HEK293 (cell line): ENCODE data around the gene SOX18.

Experiments used
- CTCF ChIA-PET: fragments of 350-600 bp; formaldehyde crosslinking; extraction: SDS; loops from one replicate; lab custom pipeline; 2021; ENCODE audit warnings: antibody characterized with exemption; lab: Yijun Ruan, JAX
- POLR2A ChIA-PET: fragments of 300-600 bp; formaldehyde crosslinking; extraction: SDS; loops from one replicate; lab custom pipeline; 2020; ENCODE audit warnings: antibody characterized with exemption, inconsistent platforms; lab: Yijun Ruan, JAX
- H3K27ac ChIP-seq: fragments of 200-500 bp; sonication (Bioruptor generic); 2 replicates; pipeline ENCODE4 v1.5.1; 2014; ENCODE audit warnings: low read depth, low read length, control low read depth, inconsistent platforms; ENCODE audit errors: extremely low read depth
- H3K36me3 ChIP-seq, 2 experiments: fragments of 200-500 bp in 1 of 2; sonication (Bioruptor generic) in 1 of 2; 1 replicate in 1 of 2; 2 replicates in 1 of 2; pipeline ENCODE4 v1.5.1; 2014 to 2017; ENCODE audit warnings: inconsistent platforms in 2 of 2, low read length in 2 of 2; ENCODE audit not compliant: control insufficient read depth in 2 of 2, insufficient read depth in 1 of 2
- H3K4me1 ChIP-seq: fragments of 200-500 bp; sonication (Bioruptor generic); 2 replicates; pipeline ENCODE4 v1.5.1; 2014; ENCODE audit warnings: mild to moderate bottlenecking, low read length, inconsistent platforms; ENCODE audit not compliant: control insufficient read depth, insufficient read depth
- H3K4me3 ChIP-seq: 2 replicates; pipeline ENCODE4 v1.5.1; 2011; ENCODE audit warnings: low read depth, mild to moderate bottlenecking, control low read depth, low read length, moderate library complexity
- H3K9me3 ChIP-seq: fragments of 200-500 bp; sonication (Bioruptor generic); 2 replicates; pipeline ENCODE4 v1.5.1; 2014; ENCODE audit warnings: low read depth, low read length, inconsistent platforms; ENCODE audit not compliant: control insufficient read depth, insufficient read depth
- GLIS2 ChIP-seq: fragments of 450-650 bp; formaldehyde crosslinking; IDR thresholded peaks from 2 replicates; pipeline ENCODE4 v1.5.1; 2016; ENCODE audit warnings: missing biosample characterization, missing genetic modification characterization
- HOXC10 ChIP-seq: sonication (generic); formaldehyde crosslinking; IDR thresholded peaks from 2 replicates; pipeline ENCODE4 v1.8.1; 2023; ENCODE audit warnings: mild to moderate bottlenecking, missing genetic modification reagents
- KLF16 ChIP-seq: fragments of 450-650 bp; formaldehyde crosslinking; IDR thresholded peaks from 2 replicates; pipeline ENCODE4 v1.5.1; 2017; ENCODE audit warnings: missing biosample characterization, missing genetic modification characterization
- REPIN1 ChIP-seq: fragments of 450-650 bp; formaldehyde crosslinking; IDR thresholded peaks from 2 replicates; pipeline ENCODE4 v1.5.1; 2017; ENCODE audit warnings: missing biosample characterization, missing genetic modification characterization, low read depth
- SCRT2 ChIP-seq: fragments of 450-650 bp; formaldehyde crosslinking; IDR thresholded peaks from 2 replicates; pipeline ENCODE4 v1.5.1; 2016; ENCODE audit warnings: missing biosample characterization, missing genetic modification characterization
- ZNF10 ChIP-seq: fragments of 450-650 bp; formaldehyde crosslinking; IDR thresholded peaks from 2 replicates; pipeline ENCODE4 v1.5.1; 2017; ENCODE audit warnings: missing biosample characterization, missing genetic modification characterization
- ZNF132 ChIP-seq: fragments of 450-650 bp; formaldehyde crosslinking; IDR thresholded peaks from 2 replicates; pipeline ENCODE4 v1.5.1; 2017; ENCODE audit warnings: missing biosample characterization, missing genetic modification characterization, borderline replicate concordance
- ZNF146 ChIP-seq: fragments of 450-650 bp; formaldehyde crosslinking; IDR thresholded peaks from 2 replicates; pipeline ENCODE4 v1.5.1; 2016; ENCODE audit warnings: missing biosample characterization, missing genetic modification characterization
- ZNF18 ChIP-seq: fragments of 450-650 bp; formaldehyde crosslinking; IDR thresholded peaks from 2 replicates; pipeline ENCODE4 v1.5.1; 2016; ENCODE audit warnings: missing biosample characterization, missing genetic modification characterization
- ZNF37A ChIP-seq: fragments of 450-650 bp; IDR thresholded peaks from 2 replicates; pipeline ENCODE4 v1.5.1; 2018; ENCODE audit warnings: missing biosample characterization, missing genetic modification characterization
- ZNF423 ChIP-seq: fragments of 450-650 bp; formaldehyde crosslinking; IDR thresholded peaks from 2 replicates; pipeline ENCODE4 v1.5.1; 2016; ENCODE audit warnings: missing biosample characterization, missing genetic modification characterization
- ZNF623 ChIP-seq: fragments of 450-650 bp; formaldehyde crosslinking; IDR thresholded peaks from 2 replicates; pipeline ENCODE4 v1.5.1; 2016; ENCODE audit warnings: missing biosample characterization, missing genetic modification characterization
- ZNF704 ChIP-seq: fragments of 450-650 bp; formaldehyde crosslinking; IDR thresholded peaks from 2 replicates; pipeline ENCODE4 v1.5.1; 2016; ENCODE audit warnings: missing biosample characterization, missing genetic modification characterization
- ZNF777 ChIP-seq: fragments of 450-650 bp; formaldehyde crosslinking; IDR thresholded peaks from 2 replicates; pipeline ENCODE4 v1.5.1; 2017; ENCODE audit warnings: missing biosample characterization, missing genetic modification characterization, borderline replicate concordance

The SOX18 gene

GRCh38 chr20:64072498-64073063 lies 23.1 kb upstream of the SOX18 start:
- no peak overlapping the region for H3K27ac ChIP-seq
- TF ChIP-seq ZNF423 (tag by site-specific recombination), result no peak
- TF ChIP-seq ZNF146, result no peak
- no peak for TF ChIP-seq ZNF132
- TF ChIP-seq ZNF704, result no peak
- no peak for TF ChIP-seq REPIN1 (tag by site-specific recombination)
- TF ChIP-seq SCRT2, result no peak
- ChIA-PET POLR2A (no interaction called here), CTCF (no interaction called here)
- no peaks in the 10 kb centered on the region for H3K9me3 ChIP-seq
- no peak overlapping the region for H3K4me3 ChIP-seq
- H3K4me1 ChIP-seq, result no peaks in the 10 kb centered on the region
- peaks cover 0 to 25% of the 10 kb centered on the region in 2 experiments; a peak in 1 of 3 replicates for H3K36me3 ChIP-seq

- Histone ChIP-seq H3K36me3 (peaks cover 0 to 25% of the 10 kb centered on the region in 2 experiments; a peak in 1 of 3 replicates), H3K9me3 (no peaks in the 10 kb centered on the region), H3K4me3 (no peak overlapping the region), H3K27ac (no peak overlapping the region), H3K4me1 (no peaks in the 10 kb centered on the region)
- POLR2A ChIA-PET, result interaction anchor here (0.7 kb wide), 1 partner anchor 9 kb away, joined by 5 read pairs; the partner anchor contains the start of gene TCEA2
- no peak for TF ChIP-seq HOXC10
- no peak for TF ChIP-seq KLF16 (tag by site-specific recombination)
- TF ChIP-seq ZNF18 (tag by site-specific recombination), result peak; percentile 43; the same call in 1 of the 2 replicates
- TF ChIP-seq ZNF623 (tag by site-specific recombination), result no peak
- no peak for TF ChIP-seq REPIN1 (tag by site-specific recombination)
- 0 out of 2 replicates have a peak, but pooled peaks have one; percentile 15 for TF ChIP-seq GLIS2 (tag by site-specific recombination)
- no peak for TF ChIP-seq ZNF704
- no peak for TF ChIP-seq ZNF777 (tag by site-specific recombination)
- TF ChIP-seq SCRT2, result 0 out of 2 replicates have a peak, but pooled peaks have one; percentile 11
- TF ChIP-seq ZNF10 (tag by site-specific recombination), result 0 out of 2 replicates have a peak, but pooled peaks have one; percentile 33
- TF ChIP-seq ZNF37A (tag by site-specific recombination), result no peak
- TF ChIP-seq, all 188 proteins: peak for 4
- CTCF ChIA-PET, result interaction anchor here (0.6 to 1.3 kb wide), 4 partner anchors 9 to 381 kb away, joined by 3 to 4 read pairs (median 3); no protein-coding TSS in a partner anchor
These were observed 22.2 kb upstream of the SOX18 start for GRCh38 chr20:64071341-64072332.
